Nephron (organoid): Measurements from ENCODE around the gene GPX6.

Experiments used
- H3K27ac Mint-ChIP-seq, 3 experiments: 2 replicates each; pipeline ENCODE4 v1.8.0; 2020; ENCODE audit warnings: mixed read lengths in 3 of 3, mild to moderate bottlenecking in 2 of 3, moderate library complexity in 1 of 3
- H3K27me3 Mint-ChIP-seq: 2 replicates; pipeline ENCODE4 v1.8.0; 2021; ENCODE audit warnings: low read depth, mild to moderate bottlenecking, moderate library complexity, mixed read lengths
- H3K36me3 Mint-ChIP-seq: 2 replicates; pipeline ENCODE4 v1.8.0; 2020; ENCODE audit warnings: low read depth, mixed read lengths
- H3K4me1 Mint-ChIP-seq: 2 replicates; pipeline ENCODE4 v1.8.0; 2020; ENCODE audit warnings: mixed read lengths
- H3K4me3 Mint-ChIP-seq, 3 experiments: 2 replicates each; pipeline ENCODE4 v1.8.0; 2020; ENCODE audit warnings: mild to moderate bottlenecking in 3 of 3, mixed read lengths in 3 of 3, moderate library complexity in 2 of 3
- H3K9me3 Mint-ChIP-seq: 2 replicates; pipeline ENCODE4 v1.8.0; 2020; ENCODE audit warnings: mixed read lengths
- TF ChIP-seq, protein P1 (sequence below), 3 experiments: fragments of 200-600 bp; sonication (generic); IDR thresholded peaks; one replicate each; pipeline ENCODE4 v1.5.0; 2021; ENCODE audit warnings: antibody characterized with exemption in 3 of 3; ENCODE audit not compliant: unreplicated experiment in 3 of 3

Gene GPX6

DNA sequence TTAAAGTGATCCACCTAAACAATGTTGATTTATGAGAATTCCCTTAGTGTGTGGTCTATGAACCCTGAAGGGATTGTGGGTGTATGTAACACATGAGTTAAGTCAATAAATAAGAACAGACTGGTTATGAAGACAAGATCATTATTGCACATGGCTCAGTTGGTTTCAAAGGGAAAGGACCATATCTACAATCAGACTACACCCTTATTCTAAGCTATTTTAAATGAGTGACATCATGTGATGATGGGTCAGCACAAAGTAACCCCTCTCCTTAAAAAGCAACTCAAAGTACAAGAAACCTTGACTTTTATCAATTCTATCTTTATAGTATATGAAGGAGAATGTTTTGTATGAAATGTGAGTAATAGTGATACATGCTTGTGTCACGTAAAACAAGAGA lies 57.0 kb downstream of the GPX6 start:
- Mint-ChIP-seq H3K4me3 (no peak overlapping the region), H3K27ac (no peak overlapping the region), H3K36me3 (no peaks in the 10 kb centered on the region), H3K27me3 (peaks cover 45% of the 10 kb centered on the region), H3K9me3 (no peaks in the 10 kb centered on the region), H3K4me1 (no peaks in the 10 kb centered on the region)
- TF ChIP-seq, protein P1, sequence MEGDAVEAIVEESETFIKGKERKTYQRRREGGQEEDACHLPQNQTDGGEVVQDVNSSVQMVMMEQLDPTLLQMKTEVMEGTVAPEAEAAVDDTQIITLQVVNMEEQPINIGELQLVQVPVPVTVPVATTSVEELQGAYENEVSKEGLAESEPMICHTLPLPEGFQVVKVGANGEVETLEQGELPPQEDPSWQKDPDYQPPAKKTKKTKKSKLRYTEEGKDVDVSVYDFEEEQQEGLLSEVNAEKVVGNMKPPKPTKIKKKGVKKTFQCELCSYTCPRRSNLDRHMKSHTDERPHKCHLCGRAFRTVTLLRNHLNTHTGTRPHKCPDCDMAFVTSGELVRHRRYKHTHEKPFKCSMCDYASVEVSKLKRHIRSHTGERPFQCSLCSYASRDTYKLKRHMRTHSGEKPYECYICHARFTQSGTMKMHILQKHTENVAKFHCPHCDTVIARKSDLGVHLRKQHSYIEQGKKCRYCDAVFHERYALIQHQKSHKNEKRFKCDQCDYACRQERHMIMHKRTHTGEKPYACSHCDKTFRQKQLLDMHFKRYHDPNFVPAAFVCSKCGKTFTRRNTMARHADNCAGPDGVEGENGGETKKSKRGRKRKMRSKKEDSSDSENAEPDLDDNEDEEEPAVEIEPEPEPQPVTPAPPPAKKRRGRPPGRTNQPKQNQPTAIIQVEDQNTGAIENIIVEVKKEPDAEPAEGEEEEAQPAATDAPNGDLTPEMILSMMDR (IDR thresholded peaks at IDR 0.05; ENCODE audit: unreplicated experiment in 3 of 3): no peak
